ENCODE results near the gene AP3M1.

The AP3M1 gene

GRCh38 chr10:74175510-74176379, 25.1 kb upstream of the AP3M1 start:
- Histone ChIP-seq H3K4me2 (ENCODE audit: low read depth, low read length) (peak overlapping the region; percentile 92), H3K4me3 (ENCODE audit: low read length) (peak overlapping the region; percentile 93), H3K9me3 (replicated peaks; ENCODE audit: insufficient read depth, low read length) (no peaks in the 10 kb centered on the region), H3K79me2 (ENCODE audit: low read length) (peaks cover 33% of the 10 kb centered on the region), H3K9me2 (replicated peaks; ENCODE audit: insufficient read depth, low read length) (no peaks in the 10 kb centered on the region), H3K27ac (ENCODE audit: low read length) (peak overlapping the region; percentile 86), H2AFZ (ENCODE audit: low read length) (peak overlapping the region; percentile 94), H3K36me3 (replicated peaks; ENCODE audit: insufficient read depth, low read length) (no peaks in the 10 kb centered on the region), H3K4me1 (ENCODE audit: low read length) (0 out of 2 replicates have a peak, but pooled peaks cover 5% of the 10 kb centered on the region), H4K20me1 (ENCODE audit: insufficient read depth, low read length) (no peaks in the 10 kb centered on the region), H3K9ac (ENCODE audit: low read length) (peak overlapping the region; percentile 87), H3F3A (ENCODE audit: insufficient read depth, low read length) (peaks cover 20% of the 10 kb centered on the region), H3K27me3 (replicated peaks; ENCODE audit: insufficient read depth, low read length) (no peaks in the 10 kb centered on the region)
- TF ChIP-seq EZH2 (optimal IDR thresholded peaks at IDR 0.05; ENCODE audit: low read depth, low read length) (no peak), EZH2phosphoT487 (IDR thresholded peaks at IDR 0.05; ENCODE audit: low read length) (no peak)
- peak; percentile 28 for DNase-seq

- Histone ChIP-seq H3K9me2 (replicated peaks; ENCODE audit: insufficient read depth, low read length) (no peaks in the 10 kb centered on the region), H2AFZ (ENCODE audit: low read length) (no peak overlapping the region), H3K4me2 (ENCODE audit: low read depth, low read length) (no peak overlapping the region), H3F3A (ENCODE audit: insufficient read depth, low read length) (peaks cover 20% of the 10 kb centered on the region), H3K9me3 (replicated peaks; ENCODE audit: insufficient read depth, low read length) (no peaks in the 10 kb centered on the region), H3K9ac (ENCODE audit: low read length) (no peak overlapping the region), H4K20me1 (ENCODE audit: insufficient read depth, low read length) (no peaks in the 10 kb centered on the region), H3K4me1 (ENCODE audit: low read length) (0 out of 2 replicates have a peak, but pooled peaks cover 5% of the 10 kb centered on the region), H3K27me3 (replicated peaks; ENCODE audit: insufficient read depth, low read length) (no peaks in the 10 kb centered on the region), H3K27ac (ENCODE audit: low read length) (no peak overlapping the region), H3K79me2 (ENCODE audit: low read length) (peaks cover 27% of the 10 kb centered on the region), H3K36me3 (replicated peaks; ENCODE audit: insufficient read depth, low read length) (no peaks in the 10 kb centered on the region), H3K4me3 (ENCODE audit: low read length) (no peak overlapping the region)
- DNase-seq: no peak
- TF ChIP-seq CTCF (IDR thresholded peaks at IDR 0.05; ENCODE audit: low read length): no peak
- TF ChIP-seq EZH2 (optimal IDR thresholded peaks at IDR 0.05; ENCODE audit: low read depth, low read length): no peak
- TF ChIP-seq EZH2phosphoT487 (IDR thresholded peaks at IDR 0.05; ENCODE audit: low read length): no peak
Observed at GRCh38 chr10:74174521-74174920, 23.9 kb upstream of the AP3M1 start.

- DNase-seq: no peak
- Histone ChIP-seq H3K9me2 (replicated peaks; ENCODE audit: insufficient read depth, low read length) (no peaks in the 10 kb centered on the region), H3K9ac (ENCODE audit: low read length) (no peak overlapping the region), H3F3A (ENCODE audit: insufficient read depth, low read length) (peaks cover 14% of the 10 kb centered on the region), H3K4me2 (ENCODE audit: low read depth, low read length) (no peak overlapping the region), H3K4me1 (ENCODE audit: low read length) (peaks cover 12% of the 10 kb centered on the region), H3K4me3 (ENCODE audit: low read length) (no peak overlapping the region), H4K20me1 (ENCODE audit: insufficient read depth, low read length) (no peaks in the 10 kb centered on the region), H3K27ac (ENCODE audit: low read length) (no peak overlapping the region), H3K79me2 (ENCODE audit: low read length) (peaks cover 19% of the 10 kb centered on the region), H3K9me3 (replicated peaks; ENCODE audit: insufficient read depth, low read length) (no peaks in the 10 kb centered on the region), H3K36me3 (replicated peaks; ENCODE audit: insufficient read depth, low read length) (no peaks in the 10 kb centered on the region), H3K27me3 (replicated peaks; ENCODE audit: insufficient read depth, low read length) (no peaks in the 10 kb centered on the region), H2AFZ (ENCODE audit: low read length) (no peak overlapping the region)
- TF ChIP-seq CTCF (IDR thresholded peaks at IDR 0.05; ENCODE audit: low read length) (no peak), EZH2phosphoT487 (IDR thresholded peaks at IDR 0.05; ENCODE audit: low read length) (no peak), EZH2 (optimal IDR thresholded peaks at IDR 0.05; ENCODE audit: low read depth, low read length) (no peak)
Observed at GRCh38 chr10:74171625-74172024, 21.0 kb upstream of the AP3M1 start.

- no peak for TF ChIP-seq CTCF (IDR thresholded peaks at IDR 0.05; ENCODE audit: low read length)
Observed at GRCh38 chr10:74167443-74167842, 16.8 kb upstream of the AP3M1 start.

More at GRCh38 chr10:74167443-74167842, 16.8 kb upstream of the AP3M1 start:
- H3K4me1 ChIP-seq (ENCODE audit: low read length): peaks cover 46% of the 10 kb centered on the region
- no peak overlapping the region for H2AFZ ChIP-seq (ENCODE audit: low read length)
- H3K36me3 ChIP-seq (replicated peaks; ENCODE audit: insufficient read depth, low read length): no peaks in the 10 kb centered on the region
- DNase-seq: peak; percentile 27
- peaks cover 47% of the 10 kb centered on the region for H3K79me2 ChIP-seq (ENCODE audit: low read length)
- no peak overlapping the region for H3K9ac ChIP-seq (ENCODE audit: low read length)
- no peaks in the 10 kb centered on the region for H3K27me3 ChIP-seq (replicated peaks; ENCODE audit: insufficient read depth, low read length)
- peak overlapping the region; percentile 43 for H3K4me2 ChIP-seq (ENCODE audit: low read depth, low read length)
- no peaks in the 10 kb centered on the region for H3K9me3 ChIP-seq (replicated peaks; ENCODE audit: insufficient read depth, low read length)
- no peaks in the 10 kb centered on the region for H3K9me2 ChIP-seq (replicated peaks; ENCODE audit: insufficient read depth, low read length)
- no peaks in the 10 kb centered on the region for H4K20me1 ChIP-seq (ENCODE audit: insufficient read depth, low read length)
- peak overlapping the region; percentile 22; the same call in 1 of the 2 replicates for H3K27ac ChIP-seq (ENCODE audit: low read length)
- peaks cover 29% of the 10 kb centered on the region for H3F3A ChIP-seq (ENCODE audit: insufficient read depth, low read length)
- no peak overlapping the region for H3K4me3 ChIP-seq (ENCODE audit: low read length)

All from MM.1S (cell line).